ENCODE results near the gene LHX4. TPM values are rescaled to one million over a fixed set of nuclear protein-coding genes. Genes with fewer than 3 reads are reported as not detected.

Gene LHX4
- total RNA-seq, 4 donors from 2014 or later, result not detected

DNA sequence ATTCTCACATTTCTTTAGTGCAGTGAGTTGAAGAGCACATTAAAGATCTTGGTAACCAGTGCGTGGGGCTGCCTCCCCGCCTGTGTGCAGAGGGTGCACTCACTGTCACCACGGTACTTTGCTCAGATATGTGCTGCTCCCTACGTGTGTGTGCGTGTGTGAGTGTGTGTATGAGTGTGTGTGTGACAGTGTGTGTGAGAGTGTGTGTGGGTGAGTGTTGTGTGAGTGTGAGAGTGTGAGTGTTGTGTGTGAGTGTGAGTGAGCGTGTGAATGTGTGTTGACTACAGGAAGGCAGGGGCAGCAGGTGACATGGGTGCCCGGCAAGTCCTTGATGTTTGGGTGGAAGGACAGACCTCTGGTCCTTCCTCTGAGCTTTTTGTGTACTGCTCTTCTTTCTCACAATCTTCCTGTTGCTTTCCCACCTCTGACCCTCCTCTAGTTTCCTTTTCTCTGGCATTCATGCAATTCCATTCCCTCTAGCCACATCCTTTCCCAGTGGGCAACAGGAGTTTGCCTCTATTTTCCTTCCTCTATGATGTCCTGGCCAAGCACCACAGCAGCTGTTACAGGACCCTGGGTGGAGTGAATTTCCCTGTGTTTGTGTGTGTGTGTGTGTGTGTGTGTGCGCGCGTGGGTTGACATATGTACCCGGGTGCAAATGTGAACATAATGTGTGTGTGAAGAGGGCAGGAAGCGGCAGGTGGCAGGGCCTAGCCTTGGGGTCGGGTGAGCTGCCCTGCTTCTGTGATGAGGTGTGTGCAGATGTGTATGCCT is 19.8 kb downstream of the LHX4 start:
- no peak for ATAC-seq
- in situ Hi-C loops (cut with MboI; ENCODE audit: low sequenced_read_pairs in 4 of 4) (loop anchor here (5.0 to 10.0 kb wide), 3 partner anchors 225 to 232 kb away; no protein-coding TSS in a partner anchor), intact Hi-C loops (cut with DNase I; ENCODE audit: low total_unique reads) (no loop called here)

GRCh38 chr1:180250499-180250770 is 20.4 kb downstream of the LHX4 start:
- DNase-seq (no peak), ATAC-seq (no peak)
- Histone ChIP-seq H3K4me1 (no peaks in the 10 kb centered on the region), H3K9me3 (no peaks in the 10 kb centered on the region), H3K27me3 (peaks cover 4 to 12% (median 8%) of the 10 kb centered on the region in 3 donors), H3K36me3 (no peaks in the 10 kb centered on the region), H3K27ac (no peak overlapping the region), H3K4me3 (no peak overlapping the region)
- TF ChIP-seq POLR2A (IDR thresholded peaks at IDR 0.05), result no peak
- TF ChIP-seq, protein P1, sequence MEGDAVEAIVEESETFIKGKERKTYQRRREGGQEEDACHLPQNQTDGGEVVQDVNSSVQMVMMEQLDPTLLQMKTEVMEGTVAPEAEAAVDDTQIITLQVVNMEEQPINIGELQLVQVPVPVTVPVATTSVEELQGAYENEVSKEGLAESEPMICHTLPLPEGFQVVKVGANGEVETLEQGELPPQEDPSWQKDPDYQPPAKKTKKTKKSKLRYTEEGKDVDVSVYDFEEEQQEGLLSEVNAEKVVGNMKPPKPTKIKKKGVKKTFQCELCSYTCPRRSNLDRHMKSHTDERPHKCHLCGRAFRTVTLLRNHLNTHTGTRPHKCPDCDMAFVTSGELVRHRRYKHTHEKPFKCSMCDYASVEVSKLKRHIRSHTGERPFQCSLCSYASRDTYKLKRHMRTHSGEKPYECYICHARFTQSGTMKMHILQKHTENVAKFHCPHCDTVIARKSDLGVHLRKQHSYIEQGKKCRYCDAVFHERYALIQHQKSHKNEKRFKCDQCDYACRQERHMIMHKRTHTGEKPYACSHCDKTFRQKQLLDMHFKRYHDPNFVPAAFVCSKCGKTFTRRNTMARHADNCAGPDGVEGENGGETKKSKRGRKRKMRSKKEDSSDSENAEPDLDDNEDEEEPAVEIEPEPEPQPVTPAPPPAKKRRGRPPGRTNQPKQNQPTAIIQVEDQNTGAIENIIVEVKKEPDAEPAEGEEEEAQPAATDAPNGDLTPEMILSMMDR (IDR thresholded peaks at IDR 0.05 in 4 of 5, conservative IDR thresholded peaks at IDR 0.05 in 1 of 5), result no peak
- intact Hi-C loops (cut with DNase I; ENCODE audit: low total_unique reads) (no loop called here), in situ Hi-C loops (cut with MboI; ENCODE audit: low sequenced_read_pairs in 4 of 4) (loop anchor here in 3 of 4 donors (5.0 to 10.0 kb wide), 3 partner anchors 224 to 232 kb away; no protein-coding TSS in a partner anchor)

More for the DNA sequence above, 19.8 kb downstream of the LHX4 start:
- no peak for DNase-seq
- H3K4me3 ChIP-seq, result no peak overlapping the region
- H3K27me3 ChIP-seq, result peaks cover 4 to 8% (median 8%) of the 10 kb centered on the region in 3 donors
- H3K27ac ChIP-seq, result no peak overlapping the region
- TF ChIP-seq POLR2A (IDR thresholded peaks at IDR 0.05), result no peak
- TF ChIP-seq, protein P1 (IDR thresholded peaks at IDR 0.05 in 4 of 5, conservative IDR thresholded peaks at IDR 0.05 in 1 of 5), result no peak
- H3K4me1 ChIP-seq, result no peaks in the 10 kb centered on the region
- no peaks in the 10 kb centered on the region for H3K36me3 ChIP-seq
- no peaks in the 10 kb centered on the region for H3K9me3 ChIP-seq

- TF ChIP-seq POLR2A (IDR thresholded peaks at IDR 0.05), result no peak
- TF ChIP-seq, protein P1 (IDR thresholded peaks at IDR 0.05 in 4 of 5, conservative IDR thresholded peaks at IDR 0.05 in 1 of 5), result no peak
- DNase-seq (no peak), ATAC-seq (no peak)
- H3K4me3 ChIP-seq, result no peak overlapping the region
- no peaks in the 10 kb centered on the region for H3K4me1 ChIP-seq
- in situ Hi-C loops (cut with MboI; ENCODE audit: low sequenced_read_pairs in 4 of 4), result loop anchor here in 3 of 4 donors (5.0 to 10.0 kb wide), 3 partner anchors 224 to 231 kb away; no protein-coding TSS in a partner anchor
- intact Hi-C loops (cut with DNase I; ENCODE audit: low total_unique reads), result no loop called here
- H3K36me3 ChIP-seq, result no peaks in the 10 kb centered on the region
- H3K27me3 ChIP-seq, result peaks cover 7 to 12% (median 8%) of the 10 kb centered on the region in 3 donors
- H3K9me3 ChIP-seq, result no peaks in the 10 kb centered on the region
- no peak overlapping the region for H3K27ac ChIP-seq
Observed at GRCh38 chr1:180250883-180251509, 20.9 kb downstream of the LHX4 start.

DNA sequence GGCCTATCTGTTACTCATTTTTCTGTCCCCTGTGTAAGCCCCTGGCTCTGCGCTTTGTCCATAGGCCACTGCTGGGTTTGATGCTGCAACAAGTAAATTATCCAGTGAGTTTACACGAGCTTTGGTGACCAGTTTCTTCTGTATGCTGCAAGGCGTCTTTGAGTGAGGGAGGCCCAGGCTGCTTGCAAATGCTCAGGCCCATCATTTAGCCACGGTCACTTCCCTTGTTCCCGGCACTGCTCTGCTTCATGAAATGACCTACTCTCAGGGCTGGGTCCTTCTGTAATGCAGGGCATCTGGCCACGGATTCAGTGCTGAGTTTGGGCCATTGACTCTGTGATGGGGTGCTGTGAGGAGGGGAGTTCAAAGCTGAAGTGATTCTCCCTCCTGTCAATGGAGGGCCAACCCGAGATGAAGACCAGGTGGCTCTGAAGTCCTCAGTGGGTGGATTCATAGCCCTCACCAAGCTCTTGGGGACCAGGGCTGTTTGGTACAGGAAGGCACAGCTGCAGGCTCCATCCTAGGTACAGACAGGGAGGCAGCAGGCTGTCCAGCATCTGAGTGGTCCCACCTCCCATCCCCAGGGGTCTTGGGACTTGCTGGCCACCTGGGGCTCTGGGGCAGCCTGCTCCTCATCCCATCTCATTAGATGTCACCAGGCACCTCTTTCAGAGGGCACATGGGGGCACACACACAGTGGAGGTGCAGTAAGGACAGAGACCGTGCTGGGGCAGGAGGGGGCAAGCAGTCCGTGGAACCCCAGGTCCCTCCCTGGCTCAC is 21.7 kb downstream of the LHX4 start:
- no peak overlapping the region for H3K27ac ChIP-seq
- no peak for TF ChIP-seq POLR2A (IDR thresholded peaks at IDR 0.05)
- TF ChIP-seq, protein P1 (IDR thresholded peaks at IDR 0.05 in 4 of 5, conservative IDR thresholded peaks at IDR 0.05 in 1 of 5), result no peak
- intact Hi-C loops (cut with DNase I; ENCODE audit: low total_unique reads), result loop anchor here (2.0 kb wide), 2 partner anchors 165 to 231 kb away; no protein-coding TSS in a partner anchor
- H3K36me3 ChIP-seq, result no peaks in the 10 kb centered on the region
- ATAC-seq (no peak), DNase-seq (no peak)
- H3K9me3 ChIP-seq, result no peaks in the 10 kb centered on the region
- no peaks in the 10 kb centered on the region for H3K4me1 ChIP-seq
- in situ Hi-C loops (cut with MboI; ENCODE audit: low sequenced_read_pairs in 4 of 4), result loop anchor here in 3 of 4 donors (5.0 to 10.0 kb wide), 3 partner anchors 223 to 231 kb away; no protein-coding TSS in a partner anchor
- H3K27me3 ChIP-seq, result peaks cover 8 to 14% (median 12%) of the 10 kb centered on the region in 3 donors
- H3K4me3 ChIP-seq, result no peak overlapping the region
